Lower leg skin (tissue), 4 donors: ENCODE measurements around the gene KLHDC9. TPM values are rescaled to one million over a fixed set of nuclear protein-coding genes. Genes with fewer than 3 reads are reported as not detected.

Source experiments
- DNase-seq, 2 donors: peaks; one replicate each; pipeline ENCODE4 v3.0.0-alpha.2; 2019; ENCODE audit warnings: low spot score in 2 of 2
- H3K4me3 ChIP-seq: fragments of 200-600 bp; sonication (generic); 2 replicates; pipeline ENCODE4 v1.5.1; 2017; ENCODE audit warnings: mild to moderate bottlenecking, low read depth; ENCODE audit not compliant: poor library complexity, severe bottlenecking
- CTCF ChIP-seq, 3 donors: fragments of 450-650 bp; IDR thresholded peaks; one replicate each; pipeline ENCODE4 v1.5.1; 2016; ENCODE audit warnings: antibody characterized with exemption in 3 of 3, mild to moderate bottlenecking in 3 of 3, moderate library complexity in 2 of 3
- POLR2A ChIP-seq, 2 donors: fragments of 450-650 bp; IDR thresholded peaks; one replicate each; pipeline ENCODE4 v1.6.1; 2016 to 2017; ENCODE audit warnings: antibody characterized with exemption in 2 of 2, mild to moderate bottlenecking in 1 of 2, moderate library complexity in 1 of 2
- WGBS, 2 donors: methylation state at CpG; one replicate each; pipeline ENCODE4 v1.1.5; 2018; 5-methylcytosine and 5-hydroxymethylcytosine counted together
- intact Hi-C: fragments of 100-400 bp; cut with DNase I; formaldehyde crosslinking; loops from one replicate; pipeline ENCODE4 v1.15.0; 2023; ENCODE audit warnings: low total_unique reads
- total RNA-seq, 4 donors: library from RNA; depleted of rRNA; stranded (reverse); fragments of >200 nt; gene quantifications; one replicate each; pipeline ENCODE4 v1.1.0, GENCODE V29; 2016

Gene KLHDC9
- total RNA-seq, 4 donors from 2014 or later = 0.42 to 4.2 (median 1.9) TPM

- TF ChIP-seq CTCF (IDR thresholded peaks at IDR 0.05) (no peak), POLR2A (IDR thresholded peaks at IDR 0.05) (no peak)
- H3K4me3 ChIP-seq = no peak overlapping the region
- peak; percentile 76 to 92 for DNase-seq
- WGBS, 2 donors = 43 to 46% methylated on average over 3 to 7 of the region's 7 CpGs
- intact Hi-C loops = no loop called here
Measured at GRCh38 chr1:161073474-161074121, 24.6 kb upstream of the KLHDC9 start.

DNA sequence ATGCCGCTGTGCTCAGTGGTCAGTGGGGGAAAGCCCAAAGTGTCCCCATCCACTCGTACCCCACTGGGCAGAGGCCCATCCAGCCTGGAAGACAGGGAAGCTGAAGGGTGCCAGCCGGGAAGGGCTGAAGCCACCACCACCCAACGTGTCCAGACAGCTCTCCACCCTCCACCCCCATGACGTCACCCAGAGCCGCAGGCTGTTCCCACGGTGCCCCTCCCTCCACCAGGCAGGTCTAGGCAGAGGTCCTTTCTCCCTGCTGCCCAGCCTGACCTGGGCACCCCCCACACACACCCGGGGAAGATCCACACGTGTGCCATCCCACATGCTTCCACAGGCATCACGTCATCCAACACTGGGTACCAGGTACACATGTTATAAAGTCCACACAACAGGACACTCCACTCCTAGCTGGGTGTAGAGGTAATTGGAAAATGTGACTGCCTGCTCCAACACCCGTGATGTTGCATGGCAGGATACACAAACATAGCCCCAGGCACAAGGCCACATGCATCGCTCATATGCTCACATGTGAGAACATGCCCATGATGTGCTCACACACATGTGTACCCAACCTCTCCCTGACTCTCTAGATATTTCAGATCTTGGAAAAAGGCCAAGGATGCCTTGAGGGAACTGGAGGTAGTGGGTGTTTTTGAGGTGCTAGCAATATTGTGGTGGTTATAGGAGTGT lies 23.3 kb upstream of the KLHDC9 start:
- H3K4me3 ChIP-seq = no peak overlapping the region
- DNase-seq = peak; percentile 72 to 93
- 53 to 58% methylated on average over 11 to 12 of the region's 12 CpGs for WGBS, 2 donors
- intact Hi-C loops = no loop called here
- TF ChIP-seq CTCF (IDR thresholded peaks at IDR 0.05) (no peak), POLR2A (IDR thresholded peaks at IDR 0.05) (no peak)

DNA sequence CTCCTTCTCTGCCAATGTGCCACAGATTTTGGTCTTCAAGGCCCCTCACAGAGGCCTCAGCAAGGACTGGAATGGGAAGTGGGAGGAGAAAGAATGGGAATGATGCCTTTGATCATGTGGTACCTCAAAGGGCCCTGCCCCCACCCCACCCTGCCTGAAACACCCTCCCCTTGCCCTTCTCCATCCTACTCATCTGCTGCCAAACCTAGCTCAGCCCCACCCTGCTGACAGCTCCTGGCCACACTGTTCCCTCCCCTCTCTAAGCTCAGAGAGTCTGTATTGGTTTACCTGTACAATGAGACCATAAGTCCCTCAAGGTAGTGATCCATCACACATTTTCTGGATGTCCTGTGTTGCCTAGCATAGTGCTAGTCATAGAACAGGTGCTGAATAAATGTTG lies 21.8 kb upstream of the KLHDC9 start:
- TF ChIP-seq POLR2A (IDR thresholded peaks at IDR 0.05) (no peak), CTCF (IDR thresholded peaks at IDR 0.05) (no peak)
- intact Hi-C loops = no loop called here

GRCh38 chr1:161077426-161077825 lies 20.7 kb upstream of the KLHDC9 start:
- intact Hi-C loops = no loop called here
- no peak for DNase-seq
- TF ChIP-seq POLR2A (IDR thresholded peaks at IDR 0.05) (no peak), CTCF (IDR thresholded peaks at IDR 0.05) (no peak)

More for the DNA sequence above, 21.8 kb upstream of the KLHDC9 start:
- H3K4me3 ChIP-seq = no peak overlapping the region
- no peak for DNase-seq

DNA sequence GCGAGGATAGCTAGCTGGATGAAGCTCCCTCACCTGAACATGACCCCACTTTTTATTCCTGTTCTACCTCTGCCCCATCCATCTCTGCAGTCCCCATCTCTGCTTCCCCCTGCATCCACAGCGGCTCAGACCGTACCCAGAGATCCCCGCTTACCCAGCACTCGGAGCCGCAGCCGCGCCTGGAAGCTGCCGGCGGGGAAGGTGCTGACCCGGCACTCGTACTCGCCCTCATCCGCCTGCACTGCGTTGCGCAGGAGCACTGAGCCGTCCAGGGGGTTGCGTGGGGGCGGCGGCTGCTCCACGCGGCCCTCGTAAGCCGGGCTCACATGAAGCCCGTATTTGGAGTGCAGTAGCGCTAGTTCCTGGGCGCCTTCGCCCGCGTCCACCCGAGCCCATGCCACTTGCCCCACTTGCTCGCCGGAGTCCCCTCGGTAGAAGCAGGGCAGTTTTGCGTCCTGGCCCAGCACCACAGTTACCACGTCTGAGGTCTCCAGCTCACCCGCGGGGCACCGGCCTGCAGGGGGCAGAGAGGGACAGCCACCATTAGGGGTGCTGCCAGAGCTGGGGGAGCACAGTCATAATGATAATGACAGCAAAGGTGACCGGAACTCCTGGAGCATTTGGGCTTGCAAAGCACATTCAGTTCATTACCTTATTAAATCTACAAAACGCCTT lies 18.6 kb upstream of the KLHDC9 start:
- 75 to 77% methylated on average over 41 of the region's 41 CpGs for WGBS, 2 donors
- no peak for DNase-seq
- TF ChIP-seq POLR2A (IDR thresholded peaks at IDR 0.05) (no peak), CTCF (IDR thresholded peaks at IDR 0.05) (no peak)
- intact Hi-C loops = no loop called here
- no peak overlapping the region for H3K4me3 ChIP-seq

More at GRCh38 chr1:161077426-161077825, 20.7 kb upstream of the KLHDC9 start:
- WGBS, 2 donors = 71 to 87% methylated on average over 9 of the region's 9 CpGs
- no peak overlapping the region for H3K4me3 ChIP-seq
